GM19467 (cell line): ENCODE data around the gene DCAF8.

ENCODE experiments used
- ATAC-seq: cut with Tn5 transposase; IDR thresholded peaks from one replicate; pipeline ENCODE4 v1.9.1; 2021; ENCODE audit warnings: mild to moderate bottlenecking, moderate library complexity; ENCODE audit not compliant: unreplicated experiment

The DCAF8 gene

DNA sequence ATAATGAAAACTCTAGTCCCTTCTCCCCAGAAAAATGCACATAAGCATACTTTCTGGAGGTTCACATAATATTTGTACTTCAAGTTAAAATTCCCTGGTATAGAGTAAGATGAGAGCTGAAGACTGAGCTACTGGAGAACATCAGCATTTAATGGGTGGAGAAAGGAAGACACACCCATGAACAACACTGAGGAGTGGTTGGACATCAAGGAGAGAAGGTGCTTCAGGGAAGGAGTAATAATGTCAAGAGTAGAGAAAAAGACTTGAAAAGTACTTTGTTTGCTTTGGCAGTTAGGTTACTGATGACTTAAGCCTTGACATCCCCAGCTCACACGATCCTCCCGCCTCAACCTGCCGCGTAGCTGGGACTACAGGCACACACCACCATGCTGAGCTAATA lies 35.3 kb downstream of the DCAF8 start:
- no peak for ATAC-seq

DNA sequence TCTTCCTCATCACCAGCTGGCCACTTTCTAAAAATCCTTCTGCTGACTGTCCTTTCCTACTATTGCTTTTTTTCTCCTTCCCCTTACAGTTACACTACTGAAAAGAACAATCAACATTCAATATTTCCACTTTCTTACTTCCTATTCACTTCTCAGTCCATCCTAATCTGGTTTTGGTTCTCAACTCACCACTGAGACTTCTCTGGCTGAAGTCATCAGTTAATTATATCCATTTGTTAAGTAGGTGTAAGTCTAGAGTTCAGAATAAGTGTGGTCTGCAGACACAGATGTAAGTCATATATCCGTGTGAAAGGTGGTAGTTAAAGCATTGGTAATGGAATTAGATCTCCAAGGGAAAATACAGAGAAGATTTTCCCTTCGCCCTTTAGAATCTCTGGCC lies 35.7 kb downstream of the DCAF8 start:
- no peak for ATAC-seq

DNA sequence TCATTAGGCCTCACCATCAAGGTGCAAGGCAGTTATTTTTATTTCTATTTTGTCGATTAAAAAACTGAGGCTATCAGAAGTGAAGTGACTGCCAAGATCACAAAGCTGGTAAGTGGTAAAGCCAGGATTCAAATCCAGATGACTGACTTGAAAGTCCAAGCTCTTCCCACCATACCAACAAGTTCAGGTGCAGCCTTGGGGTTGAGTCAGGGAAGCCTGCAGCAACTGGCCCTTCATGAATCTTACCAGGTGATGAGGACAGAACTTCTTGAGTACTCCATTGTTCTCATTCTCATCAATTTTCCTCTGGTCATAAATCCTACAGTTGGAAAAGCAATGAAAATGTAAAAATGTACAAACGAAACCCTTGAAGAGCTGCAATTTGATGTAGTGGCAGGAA lies 37.0 kb downstream of the DCAF8 start:
- no peak for ATAC-seq

DNA sequence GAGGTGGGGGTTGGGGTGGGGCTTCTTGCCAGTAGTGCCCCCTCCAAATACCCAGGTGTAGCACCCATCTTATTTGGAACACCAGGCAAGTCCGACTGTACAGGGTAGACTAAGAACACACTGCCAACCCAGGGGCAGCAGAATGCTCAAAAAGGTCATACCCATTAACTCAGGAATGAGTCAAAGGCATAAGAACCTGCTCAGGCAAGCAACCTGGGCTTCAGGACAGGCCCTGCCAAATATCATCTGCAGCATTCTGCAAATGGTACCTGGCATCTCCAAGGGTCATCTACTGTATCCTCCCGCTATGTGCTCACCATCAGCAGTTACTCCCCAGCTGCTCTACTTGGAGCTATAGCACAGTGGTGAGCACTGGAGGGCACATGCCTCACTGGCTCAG lies 37.7 kb downstream of the DCAF8 start:
- no peak for ATAC-seq

DNA sequence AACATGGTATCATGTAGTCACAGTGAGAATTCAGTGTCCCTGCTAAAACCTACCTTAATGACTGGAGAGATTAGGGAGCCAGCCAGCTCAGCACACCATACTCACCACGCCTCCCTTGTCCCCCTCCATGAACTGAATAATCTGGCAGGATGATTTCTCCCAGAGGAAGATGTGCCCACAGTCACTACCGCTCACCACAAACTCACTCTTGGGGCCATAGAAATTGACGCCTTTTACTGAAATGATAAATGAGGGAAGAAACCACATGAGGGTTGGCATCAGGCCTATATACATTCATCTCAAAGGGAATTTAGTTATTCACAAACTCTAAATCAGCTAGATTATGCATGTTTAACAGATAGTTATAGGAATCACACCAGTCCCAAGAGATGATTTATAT lies 39.8 kb downstream of the DCAF8 start:
- ATAC-seq: no peak

DNA sequence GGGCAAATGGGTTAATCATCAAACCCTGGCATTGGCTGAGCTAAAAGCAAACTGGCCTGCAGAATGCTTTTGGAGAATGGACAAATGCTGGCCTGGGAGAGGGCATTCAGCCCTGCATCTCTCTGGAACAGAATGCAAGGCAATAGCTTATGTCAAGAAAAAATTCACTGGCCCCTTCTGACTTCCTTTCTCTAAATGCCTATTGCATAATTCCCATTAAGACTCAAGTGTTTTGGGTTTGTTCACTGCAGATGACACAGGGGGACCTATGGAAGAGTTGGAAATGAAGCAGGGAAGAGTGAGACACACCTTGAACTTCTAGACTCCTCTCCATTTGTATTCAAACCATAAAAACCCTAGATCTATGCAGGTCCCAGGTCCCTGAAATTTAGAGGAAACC lies 41.3 kb downstream of the DCAF8 start:
- no peak for ATAC-seq

GRCh38 chr1:160220301-160220700 lies 42.0 kb downstream of the DCAF8 start:
- no peak for ATAC-seq

- no peak for ATAC-seq
Observed at GRCh38 chr1:160219062-160219929, 43.1 kb downstream of the DCAF8 start.

DNA sequence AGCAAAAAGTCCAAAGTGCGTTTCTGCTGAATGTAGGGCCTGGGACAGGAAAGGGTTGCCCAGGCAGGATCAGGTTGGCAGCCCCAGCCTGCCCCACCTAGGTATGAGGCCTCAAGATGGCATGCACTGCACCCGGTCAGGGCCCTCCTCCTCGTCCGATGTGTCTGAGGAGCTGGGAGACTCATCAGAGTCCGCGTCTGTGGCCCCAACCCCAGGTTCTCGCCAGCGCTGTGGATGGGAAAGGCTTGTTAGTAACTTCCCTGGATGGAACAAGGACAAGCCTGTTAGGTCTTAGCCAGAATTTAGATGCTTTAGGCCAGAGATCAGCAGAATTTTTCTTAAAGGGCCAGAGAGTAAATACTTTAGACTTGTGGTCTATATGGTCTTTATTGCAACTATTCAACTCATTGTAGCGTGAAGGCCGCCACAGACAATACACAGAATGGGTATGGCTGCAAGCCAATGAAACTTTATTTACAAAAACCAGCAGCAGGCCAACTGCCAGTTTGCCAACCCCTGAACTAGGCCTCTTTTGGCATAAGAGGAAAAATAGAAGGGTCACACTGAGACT lies 44.8 kb downstream of the DCAF8 start:
- ATAC-seq: no peak

DNA sequence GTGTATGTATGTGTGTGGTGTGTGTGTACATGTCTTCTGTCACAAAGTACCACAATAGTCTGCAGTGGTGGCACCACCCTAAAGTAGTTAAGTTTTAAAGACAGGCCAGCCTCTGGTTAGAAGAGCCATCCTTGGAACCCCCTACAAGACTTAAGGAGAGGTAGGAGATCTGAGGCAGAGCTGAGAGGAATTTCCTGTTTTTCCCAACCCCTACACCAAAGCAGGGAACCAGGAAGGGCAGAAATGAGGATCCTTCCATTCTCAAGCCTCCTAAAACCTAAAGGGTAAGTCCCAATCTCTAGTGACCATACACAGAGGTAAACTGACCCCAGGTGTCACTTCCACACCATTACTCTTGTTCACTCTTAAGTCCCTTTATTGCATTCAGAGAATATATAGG lies 46.0 kb downstream of the DCAF8 start:
- no peak for ATAC-seq

DNA sequence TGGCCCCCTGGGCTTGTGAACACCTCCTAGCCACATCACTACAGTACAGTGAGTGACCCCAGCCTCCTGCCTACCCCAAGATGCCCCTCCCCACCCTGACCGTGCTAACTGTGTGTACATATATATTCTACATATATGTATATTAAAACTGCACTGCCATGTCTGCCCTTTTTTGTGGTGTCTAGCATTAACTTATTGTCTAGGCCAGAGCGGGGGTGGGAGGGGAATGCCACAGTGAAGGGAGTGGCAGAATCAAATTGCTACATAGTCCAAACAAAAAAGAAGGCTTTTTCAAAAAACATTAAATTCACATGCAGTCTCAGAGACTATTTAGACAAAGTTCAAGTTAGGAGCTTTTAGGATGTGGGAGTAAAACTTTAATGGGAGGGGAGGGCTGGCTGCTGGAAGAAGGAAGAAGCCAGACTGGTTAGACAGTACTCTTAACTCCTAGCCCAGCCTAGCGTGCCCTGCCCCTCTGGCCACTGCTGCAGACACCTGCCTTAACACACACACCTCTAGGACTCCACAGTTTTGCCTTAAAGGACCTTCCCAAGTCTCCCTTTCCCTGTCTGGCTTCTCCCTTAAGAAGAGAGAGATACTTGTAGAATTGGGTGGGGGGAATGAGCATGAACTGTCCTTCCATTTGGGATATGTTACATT lies 47.7 kb downstream of the DCAF8 start:
- ATAC-seq: no peak

DNA sequence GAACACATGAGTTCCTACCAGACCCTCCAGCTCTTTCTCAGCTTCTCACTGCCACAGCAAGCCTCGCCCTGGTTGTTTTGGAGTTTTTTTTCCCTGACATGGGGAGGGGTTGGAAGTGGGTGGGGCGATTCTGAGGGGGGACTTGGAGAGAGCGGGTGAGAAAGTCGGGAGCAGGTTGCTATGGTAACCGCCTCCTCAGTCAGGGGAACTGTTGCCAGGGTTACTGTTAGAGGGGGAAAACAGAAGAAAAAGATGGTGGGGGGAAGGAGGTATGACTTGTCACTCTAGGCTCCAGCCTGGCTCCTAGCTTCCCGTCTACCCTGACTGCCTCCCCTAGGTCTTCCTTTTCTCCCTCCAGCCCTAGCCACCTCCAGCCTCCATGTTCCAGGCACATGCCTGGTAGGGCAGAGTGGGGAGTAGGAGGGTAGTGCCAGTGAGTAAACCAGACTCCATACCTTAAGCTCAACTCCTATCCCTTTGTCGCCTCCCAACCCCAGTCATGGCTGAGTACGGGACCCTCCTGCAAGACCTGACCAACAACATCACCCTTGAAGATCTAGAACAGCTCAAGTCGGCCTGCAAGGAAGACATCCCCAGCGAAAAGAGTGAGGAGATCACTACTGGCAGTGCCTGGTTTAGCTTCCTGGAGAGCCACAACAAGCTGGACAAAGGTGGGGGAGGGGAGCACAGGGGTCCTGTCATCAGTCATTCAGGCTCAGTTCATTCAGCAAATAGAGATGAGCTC lies 51.1 kb downstream of the DCAF8 start:
- ATAC-seq: no peak

GRCh38 chr1:160210561-160210960 lies 51.8 kb downstream of the DCAF8 start:
- no peak for ATAC-seq

GRCh38 chr1:160209321-160210046 lies 52.9 kb downstream of the DCAF8 start:
- no peak for ATAC-seq

DNA sequence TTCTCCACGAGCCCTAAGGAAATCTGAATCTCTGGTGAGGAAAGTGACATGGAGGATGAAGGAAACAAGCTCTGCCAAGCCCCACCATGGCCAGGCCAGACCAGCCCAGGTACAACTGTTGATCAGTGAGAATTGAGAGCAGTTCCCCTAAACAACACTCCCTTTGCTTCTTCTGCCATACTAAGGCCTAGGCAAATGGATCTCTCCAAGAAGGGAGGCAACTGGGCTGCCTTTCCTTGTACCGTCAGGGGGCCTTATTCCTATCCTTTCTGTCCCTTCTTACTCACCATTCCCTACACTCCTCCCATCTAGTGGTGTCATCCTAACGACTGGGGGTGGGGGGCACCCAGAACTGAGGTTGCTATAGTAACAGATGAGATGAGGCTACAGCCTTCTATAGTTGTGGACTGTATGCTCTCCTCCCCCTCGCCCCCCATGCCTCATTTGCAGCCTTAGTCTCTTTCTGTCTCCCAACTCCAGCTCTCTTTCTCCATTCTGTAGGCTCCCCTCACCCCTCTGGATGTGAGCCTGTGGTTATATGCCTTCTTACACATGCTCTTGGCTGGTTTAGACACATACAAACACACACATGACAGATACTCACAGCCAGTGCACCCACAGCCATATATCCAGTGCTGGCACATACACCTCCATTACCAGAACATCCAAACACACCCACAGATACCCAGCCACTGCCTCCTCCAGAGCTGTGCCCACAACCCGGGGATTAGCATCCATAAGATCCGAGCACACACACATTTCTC lies 53.6 kb downstream of the DCAF8 start:
- ATAC-seq: no peak

- no peak for ATAC-seq
Observed at GRCh38 chr1:160207771-160208556, 54.4 kb downstream of the DCAF8 start.

GRCh38 chr1:160207118-160207650 lies 55.2 kb downstream of the DCAF8 start:
- ATAC-seq: no peak

GRCh38 chr1:160206421-160207117 lies 55.8 kb downstream of the DCAF8 start:
- no peak for ATAC-seq
